GM19238 (cell line): ENCODE results near the gene COL27A1.

Experiments
- DNase-seq: peaks from one replicate; pipeline ENCODE4 v3.0.0; 2011; ENCODE audit warnings: low spot score; ENCODE audit not compliant: insufficient read length

Gene COL27A1

DNA sequence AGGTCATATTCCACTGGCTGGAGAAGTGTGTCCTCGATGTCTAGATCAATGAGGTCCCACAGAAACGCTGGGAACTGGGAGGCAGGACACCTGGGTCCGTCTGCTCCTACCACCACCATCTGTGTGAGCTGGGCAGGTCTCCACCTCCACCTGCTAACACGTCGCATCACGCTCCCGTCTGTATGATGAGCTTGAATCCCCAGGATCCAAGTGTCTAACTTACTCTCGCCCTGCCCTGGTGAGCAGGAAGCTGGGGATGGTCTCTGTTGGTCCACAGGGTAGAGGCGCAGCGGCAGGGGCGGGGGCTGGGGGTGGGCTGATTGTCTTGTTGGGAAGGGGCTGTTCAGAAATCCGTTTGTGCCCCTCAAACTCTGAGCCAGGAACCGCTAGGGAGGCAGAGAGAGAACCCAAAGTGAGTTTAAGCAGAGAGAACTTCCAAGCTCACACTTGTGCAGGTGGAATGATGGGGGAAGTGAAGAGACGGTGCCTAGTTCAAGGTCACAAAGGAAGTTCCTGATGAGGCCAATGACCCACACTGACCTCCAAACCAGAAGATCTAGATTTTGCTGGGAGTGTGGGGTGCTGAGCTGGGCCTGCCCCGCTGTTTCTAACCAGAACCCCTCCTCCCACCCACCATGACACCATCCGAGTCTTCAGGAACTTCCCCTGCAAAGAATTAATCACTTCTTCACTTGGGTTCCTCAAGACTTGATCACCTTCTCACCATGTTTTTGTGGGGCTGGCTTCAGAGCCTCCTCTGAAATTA lies 195.5 kb downstream of the COL27A1 start:
- no peak for DNase-seq

- DNase-seq, result no peak
These were observed 196.6 kb downstream of the COL27A1 start for GRCh38 chr9:114351932-114352331.

- DNase-seq, result no peak
These were observed 200.5 kb downstream of the COL27A1 start for GRCh38 chr9:114355821-114356220.

GRCh38 chr9:114356792-114357191 lies 201.5 kb downstream of the COL27A1 start:
- no peak for DNase-seq

GRCh38 chr9:114357360-114357759 lies 202.0 kb downstream of the COL27A1 start:
- no peak for DNase-seq

GRCh38 chr9:114357911-114358328 lies 202.6 kb downstream of the COL27A1 start:
- DNase-seq, result no peak

- no peak for DNase-seq
These were observed 204.5 kb downstream of the COL27A1 start for GRCh38 chr9:114359801-114360200.

GRCh38 chr9:114361542-114361941 lies 206.2 kb downstream of the COL27A1 start:
- DNase-seq, result no peak
